Hepatic stellate cell (primary cell): ENCODE results near the gene PEX7.
"Not testable (repeated sequence)": the region's sequence is repeated elsewhere in the genome, so short reads cannot be mapped to it uniquely, and the experiment has no call there.

Source experiments
- DNase-seq: peaks from one replicate; pipeline ENCODE4 v3.0.0; 2011; ENCODE audit warnings: low spot score

The PEX7 gene

GRCh38 chr6:136791296-136792094 is 30.9 kb upstream of the PEX7 start:
- DNase-seq = peak; percentile 34

GRCh38 chr6:136792095-136792409 is 30.3 kb upstream of the PEX7 start:
- DNase-seq = peak; percentile 61

GRCh38 chr6:136792410-136793262 is 29.8 kb upstream of the PEX7 start, which contains the start of gene MAP3K5:
MAP3K5 (minus strand) TSS chr6:136792477; CDS start chr6:136792157, 320 bp downstream.
- DNase-seq = peak; percentile 73

DNA sequence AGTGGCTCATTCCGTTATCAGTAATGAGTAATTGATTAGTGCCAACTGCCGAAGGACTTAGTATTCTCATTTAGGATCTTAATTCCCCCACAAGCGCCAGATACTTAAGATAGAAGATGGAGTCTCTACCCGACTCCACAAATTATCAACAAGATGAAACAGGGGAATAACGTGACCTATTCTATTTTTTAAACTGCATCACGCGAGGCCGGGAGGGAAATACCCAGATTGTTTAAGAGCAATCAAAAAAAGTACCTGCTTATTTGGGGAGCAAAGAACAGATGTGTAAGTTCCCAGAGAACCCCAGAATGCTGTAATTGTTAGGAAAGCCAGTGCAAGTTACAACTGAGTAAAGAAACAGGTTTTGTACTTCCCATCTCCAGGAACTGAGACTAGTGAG is 29.0 kb upstream of the PEX7 start:
- no peak for DNase-seq

- no peak for DNase-seq
These were observed 27.0 kb upstream of the PEX7 start for GRCh38 chr6:136795386-136795785.

- DNase-seq = no peak
These were observed 26.4 kb upstream of the PEX7 start for GRCh38 chr6:136795996-136796395.

- no peak for DNase-seq
These were observed 24.3 kb upstream of the PEX7 start for GRCh38 chr6:136798044-136798443.

DNA sequence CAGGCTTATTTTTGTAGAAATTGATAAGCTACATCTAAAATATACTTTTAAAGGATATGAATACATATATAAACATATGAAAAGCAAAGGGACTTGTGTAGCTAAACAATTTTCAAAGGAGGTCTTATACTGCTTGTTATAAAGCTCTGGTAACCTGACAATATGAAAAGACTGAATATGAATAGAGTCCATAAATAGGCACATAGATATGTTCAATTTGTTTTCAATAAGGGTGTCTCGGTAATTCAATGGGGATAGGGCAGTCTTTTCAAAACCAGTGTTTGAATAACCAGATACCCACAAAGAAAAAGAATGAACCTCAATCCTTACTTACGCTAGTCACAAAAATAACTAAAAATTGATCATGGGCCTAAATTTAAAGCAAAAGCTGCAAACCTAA is 20.8 kb upstream of the PEX7 start:
- DNase-seq = no peak

DNA sequence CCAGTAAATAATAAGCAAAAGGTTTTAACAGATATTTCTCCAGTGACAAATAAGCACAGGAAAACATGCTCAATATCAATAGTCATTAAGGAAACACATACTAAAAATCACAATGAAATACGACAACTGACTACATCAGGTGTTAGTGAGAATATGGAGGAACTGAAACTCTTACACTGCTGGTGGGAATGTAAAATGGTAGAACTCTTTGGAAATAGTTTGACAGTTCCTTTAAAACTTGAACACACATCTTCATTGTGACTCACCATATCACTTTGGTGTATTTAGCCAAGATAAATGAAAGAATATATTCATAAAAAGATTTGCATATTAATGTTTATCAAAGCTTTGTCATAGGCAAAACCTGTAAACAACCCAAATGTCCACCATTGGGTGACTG is 18.8 kb upstream of the PEX7 start:
- no peak for DNase-seq

DNA sequence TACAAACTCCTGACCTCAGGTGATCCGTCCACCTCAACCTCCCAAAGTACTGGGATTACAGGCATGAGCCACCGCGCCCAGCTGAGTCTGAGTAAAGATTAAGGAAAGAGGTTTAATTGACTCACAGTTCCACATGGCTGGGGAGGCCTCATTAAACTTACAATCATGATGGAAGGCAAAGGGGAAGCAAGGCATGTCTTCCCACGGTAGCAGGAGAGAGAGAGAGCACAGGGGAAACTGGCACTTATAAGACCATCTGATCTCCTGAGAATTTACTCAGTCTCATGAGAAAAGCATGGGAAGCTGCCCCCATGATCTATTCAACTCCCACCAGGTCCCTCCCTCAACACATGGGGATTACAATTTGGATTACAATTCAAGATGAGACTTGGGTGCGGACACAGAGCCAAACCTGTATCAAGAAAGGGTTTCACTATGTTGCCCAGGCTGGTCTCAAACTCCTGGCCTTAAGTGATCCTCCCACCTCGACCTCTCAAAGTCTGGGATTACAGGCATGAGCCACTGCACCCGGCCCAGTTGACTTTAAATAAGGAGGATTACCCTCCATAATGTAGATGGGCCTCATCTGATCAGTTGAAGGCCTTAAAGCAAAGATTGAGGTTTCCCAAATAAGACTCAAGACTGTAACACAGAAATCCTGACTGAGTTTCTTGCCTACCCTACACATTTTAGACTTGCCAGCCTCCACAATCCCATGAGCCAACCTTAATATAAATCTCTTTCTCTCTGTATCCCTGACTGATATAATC is 13.1 kb upstream of the PEX7 start:
- DNase-seq = no peak

DNA sequence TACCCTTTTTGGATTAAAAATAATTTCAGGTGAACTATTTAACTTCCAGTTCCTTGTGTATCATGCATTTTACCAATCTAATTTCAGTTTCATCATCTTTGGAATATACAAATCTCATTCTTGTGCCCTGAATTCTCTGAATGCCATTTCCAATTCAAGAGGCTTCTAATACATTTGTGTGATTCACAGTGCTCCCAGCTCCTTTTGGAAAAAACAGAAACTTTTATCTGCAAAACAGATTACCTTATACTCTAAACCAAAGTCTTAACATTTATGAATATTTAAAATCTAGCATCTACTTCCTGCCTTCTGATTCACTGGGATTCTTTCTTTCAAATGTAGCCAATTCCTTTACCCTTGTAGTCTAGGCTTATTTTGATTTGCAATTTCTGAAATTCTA is 11.1 kb upstream of the PEX7 start:
- DNase-seq = no peak

- no peak for DNase-seq
These were observed 10.2 kb upstream of the PEX7 start for GRCh38 chr6:136812174-136812573.

- not testable (repeated sequence) for DNase-seq
These were observed 6.8 kb upstream of the PEX7 start for GRCh38 chr6:136815608-136816007.

- DNase-seq = no peak
These were observed 5.7 kb upstream of the PEX7 start for GRCh38 chr6:136816656-136817055.

DNA sequence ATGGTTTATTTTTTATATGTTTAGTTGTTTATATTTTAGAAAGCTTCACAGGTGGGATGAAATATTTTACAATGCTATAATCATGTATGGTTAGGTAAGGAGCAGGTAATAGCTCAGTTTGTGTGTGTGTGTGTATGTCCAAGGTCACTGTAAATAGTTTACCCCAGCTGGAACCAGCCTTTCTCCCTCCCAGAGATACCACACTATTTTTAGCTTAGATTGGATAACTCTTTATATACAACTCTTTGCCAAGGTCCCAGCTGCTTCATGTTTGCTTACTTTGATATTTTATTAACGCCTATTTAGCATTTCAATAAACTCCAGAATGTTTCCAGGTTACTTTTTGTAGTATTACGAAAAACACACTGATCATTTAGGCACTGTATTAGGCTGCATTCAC is 1.8 kb upstream of the PEX7 start:
- no peak for DNase-seq

GRCh38 chr6:136822046-136822375 is 381 bp upstream of the PEX7 start:
- peak; percentile 14 for DNase-seq

DNA sequence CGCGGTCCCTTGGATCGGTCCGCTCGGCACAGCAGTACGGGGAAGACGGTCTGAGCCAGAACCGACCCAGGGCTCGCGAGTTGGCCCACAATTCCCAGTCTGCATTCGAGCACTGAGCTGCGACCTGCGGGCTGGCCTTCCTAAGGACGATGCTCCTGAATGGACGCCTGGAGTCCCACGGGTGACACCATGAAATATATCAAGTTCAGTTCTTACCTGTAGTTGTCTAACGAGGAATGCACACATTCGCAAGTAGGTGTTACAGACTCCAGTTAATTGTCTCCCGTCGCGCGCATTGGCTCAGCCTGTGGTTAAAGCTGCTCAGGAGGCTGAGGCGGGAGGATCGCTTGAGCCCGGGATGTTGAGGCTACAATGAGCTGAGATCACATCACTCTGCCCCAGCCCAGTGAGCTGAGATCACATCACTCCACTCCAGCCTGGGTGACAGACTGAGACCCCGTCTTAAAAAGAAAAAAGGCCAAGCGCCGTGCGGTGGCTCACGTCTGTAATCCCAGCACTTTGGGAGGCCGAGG is 802 bp downstream of the PEX7 start:
- DNase-seq = no peak

DNA sequence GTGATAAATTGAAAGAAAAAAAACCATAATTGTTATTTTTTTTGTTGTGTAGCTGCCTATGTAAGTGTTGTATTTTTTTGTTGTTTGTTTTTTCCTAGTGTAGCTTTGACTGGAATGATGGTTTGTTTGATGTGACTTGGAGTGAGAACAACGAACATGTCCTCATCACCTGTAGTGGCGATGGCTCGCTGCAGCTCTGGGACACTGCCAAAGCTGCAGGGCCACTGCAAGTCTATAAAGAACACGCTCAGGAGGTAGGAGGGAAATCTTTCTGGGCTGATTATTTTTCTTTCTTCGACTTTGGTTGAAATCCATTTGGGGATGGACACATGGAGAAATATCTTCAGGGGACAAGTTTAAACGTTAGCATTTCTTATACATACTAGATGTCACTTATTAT is 3.8 kb downstream of the PEX7 start:
- no peak for DNase-seq

DNA sequence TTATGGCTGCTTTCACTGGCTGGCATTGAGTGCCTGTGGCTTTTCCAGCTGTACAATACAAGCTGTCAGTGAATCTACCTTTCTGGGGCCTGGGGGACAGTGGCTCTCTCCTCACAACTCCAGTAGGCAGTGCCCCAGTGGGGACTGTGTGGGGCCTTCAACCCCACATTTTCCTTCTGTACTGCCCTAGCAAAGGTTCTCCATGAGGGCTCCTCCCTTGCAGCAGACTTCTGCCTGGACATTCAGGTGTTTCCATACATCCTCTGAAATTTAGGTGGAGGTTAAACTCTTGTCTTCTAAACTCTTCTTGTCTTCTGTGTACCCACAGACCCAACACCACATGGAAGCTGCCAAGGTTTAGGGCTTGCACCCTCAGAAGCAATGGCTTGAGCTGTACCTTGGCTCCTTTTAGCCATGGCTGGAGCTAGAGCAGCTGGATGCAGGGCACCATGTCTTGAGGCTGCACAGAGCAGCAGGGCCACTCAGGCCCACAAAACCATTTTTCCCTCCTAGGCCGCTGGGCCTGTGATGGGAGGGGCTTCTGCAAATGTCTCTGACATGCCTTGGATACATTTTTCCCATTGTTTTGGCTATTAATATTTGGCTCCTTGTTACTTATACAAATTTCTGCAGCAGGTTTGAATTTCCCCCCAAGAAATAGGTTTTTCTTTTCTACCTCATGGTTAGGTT is 9.6 kb downstream of the PEX7 start:
- no peak for DNase-seq

DNA sequence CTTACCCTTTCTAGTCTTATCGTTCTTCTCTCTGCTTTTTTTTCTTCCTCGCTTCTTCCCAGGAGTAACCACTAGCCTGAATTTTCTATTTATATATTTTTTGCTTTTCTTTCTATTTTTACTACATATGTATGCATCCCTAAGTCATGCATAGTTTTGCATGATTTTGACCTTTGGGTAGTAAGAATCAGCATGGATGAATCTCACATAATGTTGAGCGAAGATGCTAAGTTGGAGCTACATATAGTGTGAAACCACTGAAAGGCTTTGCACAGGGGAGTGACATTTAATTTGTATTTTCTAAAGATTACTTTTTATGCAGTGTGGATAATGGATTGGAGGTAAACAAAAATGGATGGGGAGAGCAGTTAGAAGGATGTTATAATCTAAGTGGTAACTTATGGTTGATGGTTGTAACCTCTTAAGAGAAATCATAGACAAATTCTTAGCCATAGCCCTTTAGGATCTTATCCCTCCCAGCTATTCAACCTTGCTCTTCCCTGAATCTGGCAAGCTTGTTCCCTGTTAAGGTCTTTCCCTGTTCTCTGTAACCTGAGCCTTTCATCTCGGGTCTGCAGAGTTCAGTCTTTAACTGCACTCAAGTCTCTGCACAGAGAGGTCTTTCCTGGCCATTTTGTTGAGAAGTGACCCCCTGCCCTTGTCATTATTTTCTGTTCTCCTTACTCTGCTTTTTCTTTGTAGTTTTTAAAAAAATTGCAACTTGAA is 18.0 kb downstream of the PEX7 start:
- DNase-seq = no peak

DNA sequence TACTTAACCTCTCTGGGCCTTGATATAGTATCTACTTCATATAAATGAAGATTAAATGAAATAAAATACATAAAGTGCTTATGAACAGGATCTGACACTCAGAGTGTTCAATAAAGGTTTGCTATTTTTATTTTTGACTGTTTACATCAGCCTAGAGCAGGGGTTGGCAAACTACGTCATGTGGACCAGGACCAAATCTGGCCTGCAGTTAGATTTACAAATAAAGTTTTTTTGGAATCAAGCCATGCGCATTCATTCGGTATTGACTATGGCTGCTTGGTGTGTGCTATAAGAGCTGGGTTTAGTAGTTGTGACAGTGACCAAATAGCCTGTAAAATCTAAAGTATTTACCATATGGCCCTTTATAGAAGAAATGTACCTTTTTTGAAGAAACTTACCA is 20.8 kb downstream of the PEX7 start:
- no peak for DNase-seq
